Central memory CD8-positive, alpha-beta T cell (primary cell): ENCODE results near the gene EP400.
"Not testable (repeated sequence)": the region's sequence is repeated elsewhere in the genome, so short reads cannot be mapped to it uniquely, and the experiment has no call there.

ENCODE experiments used
- ATAC-seq: fragments of 150-1000 bp; cut with Tn5 transposase; replicated peaks from 2 replicates; pipeline ENCODE4 v1.10.0; 2022; ENCODE audit warnings: mild to moderate bottlenecking, moderate FRiP score, moderate number of reproducible peaks; ENCODE audit not compliant: poor library complexity, severe bottlenecking; ENCODE audit errors: extremely low read depth
- DNase-seq, 2 donors: peaks; one replicate each; pipeline ENCODE4 v3.0.0; 2021; ENCODE audit warnings: low spot score in 2 of 2
- H3K27ac Mint-ChIP-seq: one replicate; pipeline ENCODE4 v1.8.0; 2022; ENCODE audit warnings: low read depth, mild to moderate bottlenecking, moderate library complexity, mixed read lengths
- H3K27me3 Mint-ChIP-seq: one replicate; pipeline ENCODE4 v1.8.0; 2022; ENCODE audit warnings: mixed read lengths
- H3K36me3 Mint-ChIP-seq: one replicate; pipeline ENCODE4 v1.8.0; 2022; ENCODE audit warnings: mild to moderate bottlenecking, moderate library complexity, mixed read lengths; ENCODE audit not compliant: insufficient read depth
- H3K4me1 Mint-ChIP-seq: one replicate; pipeline ENCODE4 v1.8.0; 2022; ENCODE audit warnings: mixed read lengths
- H3K4me3 Mint-ChIP-seq: one replicate; pipeline ENCODE4 v1.8.0; 2022; ENCODE audit warnings: mild to moderate bottlenecking, moderate library complexity, mixed read lengths
- H3K9me3 Mint-ChIP-seq: one replicate; pipeline ENCODE4 v1.8.0; 2022; ENCODE audit warnings: mixed read lengths

The EP400 gene

DNA sequence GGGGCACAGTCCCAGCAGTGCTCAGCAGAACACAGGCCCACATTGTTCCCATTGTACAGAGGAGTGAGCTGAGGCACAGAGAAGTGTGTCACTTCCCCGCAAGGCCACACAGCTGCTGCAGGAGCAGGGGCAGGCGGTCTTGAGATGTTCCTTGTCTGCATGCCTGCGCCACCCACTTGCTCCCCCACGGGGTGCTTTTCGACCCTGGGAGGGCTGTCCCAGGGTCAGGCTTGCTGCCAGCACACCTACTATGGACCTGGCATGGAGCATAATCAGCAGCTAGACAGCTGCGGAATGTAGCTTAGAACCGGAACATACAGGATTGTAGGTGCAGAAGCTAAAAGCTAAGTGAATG is 7.8 kb upstream of the EP400 start:
- Mint-ChIP-seq H3K4me3 (no peak overlapping the region), H3K27ac (no peak overlapping the region), H3K4me1 (no peaks in the 10 kb centered on the region), H3K36me3 (peaks cover 9% of the 10 kb centered on the region), H3K27me3 (no peaks in the 10 kb centered on the region), H3K9me3 (no peaks in the 10 kb centered on the region)
- no peak for ATAC-seq
- DNase-seq: no peak

DNA sequence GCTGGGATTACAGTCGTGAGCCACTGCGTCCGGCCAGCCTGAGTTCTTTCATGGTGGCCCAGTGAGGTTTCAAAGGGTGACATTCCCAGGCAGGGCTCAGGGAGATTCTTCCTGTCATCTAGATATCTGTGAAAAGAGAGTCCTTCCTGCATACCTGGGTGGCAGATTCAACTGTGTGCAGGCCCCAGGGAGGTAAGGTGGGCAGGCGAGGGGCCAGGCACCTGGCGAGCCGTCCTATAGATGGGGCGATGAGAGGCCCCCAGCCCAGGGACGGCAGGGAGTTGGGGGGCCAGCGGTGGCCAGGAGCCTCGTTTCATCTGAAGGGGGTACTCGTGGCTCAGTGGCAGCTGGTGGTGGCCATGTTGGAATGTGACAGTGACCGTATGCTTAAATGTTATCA is 7.1 kb upstream of the EP400 start:
- ATAC-seq (no peak), DNase-seq (no peak)
- Mint-ChIP-seq H3K4me3 (no peak overlapping the region), H3K4me1 (no peaks in the 10 kb centered on the region), H3K36me3 (peaks cover 7% of the 10 kb centered on the region), H3K9me3 (no peaks in the 10 kb centered on the region), H3K27ac (no peak overlapping the region), H3K27me3 (no peaks in the 10 kb centered on the region)

DNA sequence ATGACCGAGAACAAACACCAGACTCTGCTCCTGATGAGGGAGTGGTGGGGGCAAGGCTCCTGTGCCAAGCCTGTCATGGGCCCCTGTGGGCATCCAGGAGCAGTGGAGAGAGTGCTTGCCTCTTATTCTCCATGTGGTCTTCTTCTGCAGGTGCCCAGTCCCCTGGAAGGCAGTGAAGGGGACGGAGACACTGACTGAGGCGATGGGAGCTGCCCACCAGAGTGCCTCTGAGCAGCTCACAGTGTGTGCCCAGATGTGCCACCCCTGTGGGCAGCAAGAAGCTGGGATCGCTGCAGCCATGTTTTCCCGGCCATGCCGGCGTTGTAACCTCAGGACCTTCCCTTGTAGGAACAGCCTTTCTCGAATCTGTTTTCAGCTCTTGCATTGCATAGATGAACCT is 6.4 kb upstream of the EP400 start:
- H3K9me3 Mint-ChIP-seq: no peaks in the 10 kb centered on the region
- peaks cover 7% of the 10 kb centered on the region for H3K36me3 Mint-ChIP-seq
- no peaks in the 10 kb centered on the region for H3K27me3 Mint-ChIP-seq
- no peak overlapping the region for H3K27ac Mint-ChIP-seq
- DNase-seq (no peak), ATAC-seq (no peak)
- H3K4me3 Mint-ChIP-seq: no peak overlapping the region
- peaks cover 3% of the 10 kb centered on the region for H3K4me1 Mint-ChIP-seq

DNA sequence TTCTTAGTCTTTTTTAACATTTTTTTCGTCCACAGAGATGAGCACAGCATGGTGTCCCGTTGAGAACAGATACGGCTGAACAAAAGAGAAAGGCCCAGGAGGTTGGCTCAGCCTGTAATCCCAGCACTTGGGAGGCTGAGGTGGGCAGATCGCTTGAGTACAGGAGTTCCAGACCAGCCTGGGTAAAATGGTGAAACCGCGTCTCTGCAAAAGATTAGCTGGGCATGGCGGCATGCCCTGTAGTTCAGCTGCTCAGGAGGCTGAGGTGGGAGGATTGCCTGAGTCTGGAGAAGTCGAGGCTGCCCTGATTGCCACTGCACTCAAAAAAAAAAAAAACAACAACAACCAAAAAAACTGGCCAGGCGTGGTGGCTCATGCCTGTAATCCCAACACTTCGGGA is 5.9 kb upstream of the EP400 start:
- H3K36me3 Mint-ChIP-seq: peaks cover 7% of the 10 kb centered on the region
- H3K27ac Mint-ChIP-seq: no peak overlapping the region
- H3K9me3 Mint-ChIP-seq: no peaks in the 10 kb centered on the region
- H3K4me3 Mint-ChIP-seq: no peak overlapping the region
- H3K4me1 Mint-ChIP-seq: peaks cover 6% of the 10 kb centered on the region
- no peaks in the 10 kb centered on the region for H3K27me3 Mint-ChIP-seq
- ATAC-seq (no peak), DNase-seq (no peak)

DNA sequence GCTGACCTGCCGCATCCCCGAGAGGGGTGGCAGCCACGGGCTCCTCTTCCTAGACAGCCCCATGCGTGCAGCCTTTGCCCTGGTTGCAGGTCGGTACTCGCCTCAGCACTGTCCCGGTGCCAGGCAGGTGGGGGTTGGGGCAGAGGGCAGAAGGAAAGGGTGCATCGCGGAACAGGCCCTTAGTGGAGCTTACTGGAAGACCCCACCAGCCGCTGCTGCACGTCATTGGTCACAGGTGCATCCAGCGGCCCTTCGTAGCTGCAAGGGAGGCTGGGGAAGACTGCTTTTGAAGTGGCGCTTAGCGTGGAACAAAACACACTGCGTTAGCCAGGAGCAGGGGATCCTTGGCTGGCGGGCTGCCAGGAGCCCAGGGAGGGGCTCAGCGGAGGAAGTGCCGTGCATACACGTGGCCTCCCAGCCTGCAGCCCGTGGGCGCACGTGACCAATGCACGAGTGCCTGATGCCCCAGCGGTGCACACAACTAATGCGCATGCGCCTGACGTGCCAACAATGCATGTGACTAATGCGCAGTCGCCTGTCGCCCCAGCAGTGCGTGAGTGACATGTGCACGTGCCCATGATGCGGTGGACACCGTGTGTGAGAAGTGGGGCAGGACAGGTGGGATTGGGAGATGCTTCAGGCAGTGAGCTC is 5.0 kb upstream of the EP400 start:
- DNase-seq (no peak), ATAC-seq (no peak)
- Mint-ChIP-seq H3K9me3 (no peaks in the 10 kb centered on the region), H3K27ac (no peak overlapping the region), H3K36me3 (peaks cover 12% of the 10 kb centered on the region), H3K27me3 (no peaks in the 10 kb centered on the region), H3K4me3 (no peak overlapping the region), H3K4me1 (peaks cover 6% of the 10 kb centered on the region)

DNA sequence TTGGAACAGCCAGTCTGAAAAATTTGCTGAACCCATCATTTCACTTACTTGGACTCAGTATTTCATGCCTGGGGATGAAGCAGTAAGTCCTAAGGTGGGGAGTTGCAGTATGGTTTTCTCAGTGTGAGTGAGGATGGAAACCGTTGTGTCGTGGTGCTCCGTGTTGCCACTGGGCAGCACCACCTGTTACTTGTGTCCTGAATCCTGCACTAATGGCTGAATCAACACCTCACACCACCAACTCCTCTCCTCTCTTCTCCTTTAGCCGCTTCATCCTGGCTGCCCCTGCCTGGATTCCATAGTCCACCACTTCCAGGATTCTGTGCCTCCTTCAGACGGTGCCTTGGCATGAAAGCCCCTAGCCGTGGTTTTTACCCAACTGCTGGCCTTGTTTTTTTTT is 3.0 kb upstream of the EP400 start:
- Mint-ChIP-seq H3K27me3 (no peaks in the 10 kb centered on the region), H3K4me1 (peaks cover 6% of the 10 kb centered on the region), H3K9me3 (no peaks in the 10 kb centered on the region), H3K27ac (no peak overlapping the region), H3K36me3 (peaks cover 14% of the 10 kb centered on the region), H3K4me3 (no peak overlapping the region)
- DNase-seq: no peak
- no peak for ATAC-seq

DNA sequence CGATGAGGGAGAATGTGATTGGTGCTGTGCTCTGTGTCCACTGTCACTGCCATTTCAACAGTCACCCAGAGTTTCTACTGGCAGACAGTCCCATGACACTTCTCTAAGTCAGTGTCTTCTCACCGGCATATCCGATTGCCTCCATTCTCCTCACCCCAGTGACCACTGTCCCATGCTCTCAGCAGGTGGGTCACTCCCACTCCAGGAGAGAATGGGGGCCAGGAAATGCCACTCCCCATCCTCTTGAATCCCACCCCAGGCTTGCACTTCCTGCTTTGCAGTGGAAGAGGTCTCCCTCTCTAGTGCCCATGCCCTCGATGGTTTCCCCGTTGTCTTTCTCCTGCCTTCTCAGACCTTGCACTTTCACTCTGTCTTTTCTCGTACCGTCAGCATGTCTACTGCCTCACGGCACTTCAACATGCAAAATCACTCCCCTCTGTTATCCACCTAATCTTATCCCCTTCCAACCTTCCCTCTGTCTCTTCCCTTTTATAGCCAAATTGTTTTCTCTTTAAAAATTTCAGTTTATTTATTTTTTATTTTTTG is 2.2 kb upstream of the EP400 start:
- no peak for ATAC-seq
- Mint-ChIP-seq H3K27me3 (no peaks in the 10 kb centered on the region), H3K36me3 (peaks cover 13% of the 10 kb centered on the region), H3K4me3 (no peak overlapping the region), H3K27ac (peak overlapping the region; percentile 86), H3K9me3 (no peaks in the 10 kb centered on the region), H3K4me1 (peaks cover 8% of the 10 kb centered on the region)
- no peak for DNase-seq

DNA sequence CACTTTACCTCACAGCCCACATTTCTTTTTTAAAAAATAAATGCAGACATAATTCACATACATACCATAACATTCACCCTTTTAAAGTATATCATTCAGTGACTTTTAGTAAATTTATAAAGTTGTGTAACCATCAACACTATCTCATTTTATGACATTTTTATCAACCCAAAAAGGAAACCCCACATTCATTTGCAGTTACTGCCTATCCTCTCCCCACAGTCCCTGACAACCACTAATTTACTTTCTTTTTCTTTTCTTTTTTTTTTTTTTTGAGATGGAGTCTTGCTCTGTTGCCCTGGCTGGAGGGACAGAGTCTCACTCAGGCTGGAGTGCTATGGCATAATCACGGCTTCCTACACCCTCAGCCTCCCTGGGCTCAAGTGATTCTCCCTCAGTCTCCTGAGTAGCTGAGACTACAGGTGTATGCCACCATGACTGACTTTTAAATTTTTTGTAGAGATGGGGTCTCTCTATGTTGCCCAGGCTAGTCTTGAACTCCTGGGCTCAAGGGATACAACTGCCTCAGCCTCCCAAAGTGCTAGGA is 1.5 kb upstream of the EP400 start:
- DNase-seq (no peak), ATAC-seq (no peak)
- Mint-ChIP-seq H3K4me3 (peak overlapping the region; percentile 89), H3K27me3 (no peaks in the 10 kb centered on the region), H3K4me1 (peaks cover 15% of the 10 kb centered on the region), H3K9me3 (no peaks in the 10 kb centered on the region), H3K27ac (peak overlapping the region; percentile 86), H3K36me3 (peaks cover 13% of the 10 kb centered on the region)

DNA sequence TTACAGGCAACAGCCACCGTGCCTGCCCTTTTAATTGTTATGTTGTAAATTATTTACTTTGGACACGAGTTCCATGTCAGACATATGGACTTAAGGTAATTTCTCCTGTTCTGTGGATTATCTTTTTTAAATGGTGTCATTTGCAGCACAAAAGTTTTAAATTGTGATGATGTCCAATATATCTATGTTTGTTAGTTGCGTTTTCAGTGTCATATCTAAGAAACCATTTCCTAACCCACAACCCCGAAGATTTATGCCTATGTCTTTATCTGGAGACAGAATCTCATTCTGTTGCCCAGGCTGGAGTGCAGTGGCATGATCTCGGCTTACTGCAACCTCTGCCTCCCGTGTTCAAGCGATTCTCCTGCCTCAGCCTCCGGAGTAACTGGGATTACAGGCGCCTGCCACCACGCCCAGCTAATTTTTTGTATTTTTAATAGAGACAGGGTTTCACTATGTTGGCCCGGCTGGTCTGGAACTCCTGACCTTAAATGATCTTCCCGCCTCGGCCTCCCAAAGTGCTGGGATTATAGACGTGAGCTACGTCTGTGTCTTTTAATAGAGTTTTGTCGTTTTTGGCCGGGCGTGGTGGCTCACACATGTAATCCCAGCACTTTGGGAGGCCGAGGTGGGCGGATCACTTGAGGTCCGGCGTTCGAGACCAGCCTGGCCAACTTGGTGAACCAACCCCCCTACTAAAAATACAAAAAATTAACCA is 870 bp upstream of the EP400 start:
- peaks cover 18% of the 10 kb centered on the region for H3K4me1 Mint-ChIP-seq
- not testable (repeated sequence) for ATAC-seq, DNase-seq, H3K9me3 Mint-ChIP-seq, H3K27me3 Mint-ChIP-seq
- H3K4me3 Mint-ChIP-seq: peak overlapping the region; percentile 89
- peaks cover 11% of the 10 kb centered on the region for H3K36me3 Mint-ChIP-seq
- peak overlapping the region; percentile 86 for H3K27ac Mint-ChIP-seq

DNA sequence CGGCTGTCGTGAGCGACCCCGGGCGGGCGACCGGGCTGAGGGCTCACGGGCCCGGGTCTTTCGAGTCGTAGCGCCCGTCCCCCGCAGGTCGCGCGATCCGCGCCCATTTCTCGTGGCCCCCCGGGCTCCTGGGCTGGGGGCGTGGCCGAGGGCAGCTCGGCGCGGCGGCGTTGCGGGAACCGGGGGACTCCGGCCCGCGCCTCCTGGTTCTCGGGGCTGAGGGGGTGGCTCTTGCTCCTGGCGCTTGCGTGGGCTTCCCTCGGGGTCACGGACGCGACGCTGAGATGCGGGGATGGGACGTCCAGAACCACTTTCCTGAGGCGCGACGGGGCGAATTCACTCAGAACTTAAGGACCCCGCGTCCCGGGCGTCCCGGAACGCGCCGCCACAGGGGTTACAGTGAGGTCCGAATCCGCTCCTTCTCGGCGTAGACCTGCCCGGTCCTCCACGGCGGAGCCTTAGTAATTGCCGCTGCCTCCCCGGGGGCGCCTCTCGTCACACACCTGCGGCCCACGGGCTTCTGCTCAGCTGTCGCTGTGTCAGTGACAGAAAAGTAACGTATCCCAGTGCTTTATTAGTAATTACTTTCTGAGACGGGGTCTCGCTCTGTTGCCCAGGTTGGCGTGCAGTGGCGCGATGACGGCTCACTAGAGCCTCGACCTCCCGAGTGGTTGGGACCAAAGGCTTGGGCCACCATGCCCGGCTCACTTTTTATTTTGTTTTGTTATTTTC is 606 bp downstream of the EP400 start:
- DNase-seq (peak in 1 of 2 donors; percentile 20), ATAC-seq (peak; percentile 19)
- no peaks in the 10 kb centered on the region for H3K27me3 Mint-ChIP-seq
- peak overlapping the region; percentile 89 for H3K4me3 Mint-ChIP-seq
- H3K36me3 Mint-ChIP-seq: peaks cover 11% of the 10 kb centered on the region
- peak overlapping the region; percentile 86 for H3K27ac Mint-ChIP-seq
- no peaks in the 10 kb centered on the region for H3K9me3 Mint-ChIP-seq
- peaks cover 18% of the 10 kb centered on the region for H3K4me1 Mint-ChIP-seq

DNA sequence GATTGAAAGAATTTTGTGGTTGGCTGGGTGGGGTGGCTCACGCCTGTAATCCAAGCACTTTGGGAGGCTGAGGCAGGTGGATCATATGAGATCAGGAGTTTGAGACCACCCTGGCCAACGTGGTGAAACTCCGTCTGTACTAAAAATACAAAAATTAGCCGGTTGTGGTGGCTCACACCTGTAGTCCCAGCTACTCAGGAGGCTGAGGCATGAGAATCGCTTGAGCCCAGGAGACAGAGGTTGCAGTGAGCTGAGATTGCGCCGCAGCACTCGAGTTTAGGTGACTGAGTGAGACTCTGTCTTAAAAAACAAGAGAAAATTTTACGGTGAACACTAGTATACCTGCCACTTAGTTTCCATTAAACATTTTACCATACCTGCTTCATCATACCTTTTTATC is 4.1 kb downstream of the EP400 start:
- Mint-ChIP-seq H3K36me3 (peaks cover 15% of the 10 kb centered on the region), H3K4me1 (peaks cover 38% of the 10 kb centered on the region)
- ATAC-seq, H3K4me3 Mint-ChIP-seq, H3K9me3 Mint-ChIP-seq, H3K27me3 Mint-ChIP-seq, DNase-seq, H3K27ac Mint-ChIP-seq: not testable (repeated sequence)

DNA sequence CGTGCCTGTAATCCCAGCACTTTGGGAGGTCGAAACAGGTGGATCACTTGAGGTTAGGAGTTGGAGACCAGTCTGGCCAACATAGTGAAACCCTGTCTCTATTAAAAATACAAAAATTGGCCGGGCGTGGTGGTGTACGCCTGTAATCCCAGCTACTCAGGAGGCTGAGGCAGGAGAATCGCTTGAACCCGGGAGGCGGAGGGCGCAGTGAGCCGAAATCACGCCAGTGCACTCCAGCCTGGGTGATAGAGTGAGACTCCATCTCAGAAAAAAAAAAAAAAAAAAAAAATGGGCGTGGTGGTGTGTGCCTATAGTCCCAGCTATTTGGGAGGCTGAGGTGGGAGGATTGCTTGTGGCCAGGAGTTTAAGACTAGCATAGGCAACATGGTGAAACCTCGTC is 4.7 kb downstream of the EP400 start:
- not testable (repeated sequence) for ATAC-seq, H3K27ac Mint-ChIP-seq, H3K9me3 Mint-ChIP-seq, DNase-seq, H3K27me3 Mint-ChIP-seq, H3K4me3 Mint-ChIP-seq
- peaks cover 11% of the 10 kb centered on the region for H3K36me3 Mint-ChIP-seq
- peaks cover 45% of the 10 kb centered on the region for H3K4me1 Mint-ChIP-seq
